B cell (primary cell): ENCODE results near the gene SH2D4B. TPM values are rescaled to one million over a fixed set of nuclear protein-coding genes. Genes with fewer than 3 reads are reported as not detected.

Source experiments
- ATAC-seq: fragments of 200-7000 bp; cut with Tn5 transposase; one replicate; pipeline ENCODE4 v1.10.0; 2021; ENCODE audit warnings: low read depth, mild to moderate bottlenecking, moderate number of reproducible peaks, moderate library complexity
- CTCF ChIA-PET: fragments of 350-600 bp; sonication (Branson Sonifier 250); formaldehyde crosslinking; loops from one replicate; lab custom pipeline; 2021; ENCODE audit warnings: antibody characterized with exemption, inconsistent platforms; lab: Charles Lee
- POLR2A ChIA-PET: fragments of 350-600 bp; sonication (Branson Sonifier 250); formaldehyde crosslinking; loops from one replicate; lab custom pipeline; 2021; ENCODE audit warnings: antibody characterized with exemption; lab: Charles Lee
- DNase-seq: peaks from one replicate; pipeline ENCODE4 v3.0.0; 2013
- H2AFZ ChIP-seq: 2 replicates; pipeline ENCODE4 v1.6.1; 2012; ENCODE audit warnings: mild to moderate bottlenecking, low read depth, low read length; ENCODE audit not compliant: insufficient read depth, poor library complexity, severe bottlenecking
- H3K27ac ChIP-seq, 2 donors: 1 replicate in 1 of 2; 2 replicates in 1 of 2; pipeline ENCODE4 v1.5.1; 2012 to 2013; ENCODE audit warnings: low read length in 2 of 2, mild to moderate bottlenecking in 2 of 2, moderate library complexity in 1 of 2
- H3K27me3 ChIP-seq, 4 experiments: fragments of 200-600 bp in 1 of 4; sonication (generic) in 1 of 4; replicated peaks in 1 of 4; 1 replicate in 2 of 4; 2 replicates in 2 of 4; pipeline versions ENCODE4 v1.6.1 to v1.7.0; 2013 to 2016; ENCODE audit warnings: low read length in 3 of 4, mild to moderate bottlenecking in 2 of 4, mixed read lengths in 1 of 4, moderate library complexity in 1 of 4; ENCODE audit not compliant: insufficient read depth in 4 of 4, control insufficient read depth in 3 of 4; ENCODE audit errors: control extremely low read depth in 1 of 4
- H3K36me3 ChIP-seq, 2 experiments: replicated peaks in 1 of 2; 1 replicate in 1 of 2; 2 replicates in 1 of 2; pipeline versions ENCODE4 v1.6.1 to v1.7.1; 2013; ENCODE audit warnings: low read length in 1 of 2; ENCODE audit not compliant: insufficient read depth in 2 of 2, control insufficient read depth in 1 of 2; ENCODE audit errors: control extremely low read depth in 1 of 2, extremely low read depth in 1 of 2
- H3K4me1 ChIP-seq, 2 donors: fragments of 200-600 bp in 1 of 2; sonication (generic) in 1 of 2; 1 replicate in 1 of 2; 2 replicates in 1 of 2; pipeline versions ENCODE4 v1.5.1 to v1.6.1; 2013 to 2017; ENCODE audit warnings: low read length in 2 of 2; ENCODE audit not compliant: control insufficient read depth in 2 of 2, insufficient read depth in 2 of 2
- H3K4me2 ChIP-seq: replicated peaks from 2 replicates; pipeline ENCODE3; 2012; ENCODE audit warnings: mild to moderate bottlenecking, low read depth, low read length; ENCODE audit not compliant: poor library complexity, severe bottlenecking
- H3K4me3 ChIP-seq, 5 experiments: fragments of 200-600 bp in 1 of 5; sonication (generic) in 1 of 5; 1 replicate in 3 of 5; 2 replicates in 2 of 5; pipeline versions ENCODE4 v1.5.1 to v1.7.0; 2011 to 2016; ENCODE audit warnings: low read length in 4 of 5, mild to moderate bottlenecking in 4 of 5, low read depth in 2 of 5, control low read depth in 1 of 5, moderate library complexity in 1 of 5; ENCODE audit not compliant: insufficient read depth in 1 of 5; ENCODE audit errors: control extremely low read depth in 1 of 5, extremely low read depth in 1 of 5
- H3K79me2 ChIP-seq: fragments of 200-600 bp; sonication (generic); one replicate; pipeline ENCODE4 v1.6.0; 2016; ENCODE audit warnings: low read length; ENCODE audit not compliant: control insufficient read depth, insufficient read depth
- H3K9ac ChIP-seq: fragments of 200-600 bp; sonication (generic); 2 replicates; pipeline ENCODE4 v1.6.1; 2017; ENCODE audit warnings: mild to moderate bottlenecking, low read length, moderate library complexity
- H3K9me3 ChIP-seq, 3 donors: one replicate each; pipeline versions ENCODE4 v1.6.1 to v1.7.1; 2013; ENCODE audit warnings: low read length in 2 of 3; ENCODE audit not compliant: control insufficient read depth in 2 of 3, insufficient read depth in 1 of 3; ENCODE audit errors: control extremely low read depth in 1 of 3
- H4K20me1 ChIP-seq: 2 replicates; pipeline ENCODE4 v1.6.0; 2012; ENCODE audit warnings: mild to moderate bottlenecking, low read length; ENCODE audit not compliant: insufficient read depth, control insufficient read depth, poor library complexity, severe bottlenecking
- H3K27ac Mint-ChIP-seq: one replicate; pipeline ENCODE4 v1.8.0; 2021; ENCODE audit warnings: mixed read lengths
- H3K27me3 Mint-ChIP-seq: one replicate; pipeline ENCODE4 v1.8.0; 2021; ENCODE audit warnings: mixed read lengths
- H3K4me1 Mint-ChIP-seq: one replicate; pipeline ENCODE4 v1.8.0; 2021; ENCODE audit warnings: mixed read lengths
- H3K4me3 Mint-ChIP-seq: one replicate; pipeline ENCODE4 v1.8.0; 2021; ENCODE audit warnings: mixed read lengths
- H3K9me3 Mint-ChIP-seq: one replicate; pipeline ENCODE4 v1.8.0; 2022; ENCODE audit warnings: mixed read lengths; ENCODE audit not compliant: insufficient read depth
- CTCF ChIP-seq: fragments of 200-600 bp; IDR thresholded peaks from one replicate; pipeline ENCODE4 v1.8.0; 2022; ENCODE audit warnings: antibody characterized with exemption, mild to moderate bottlenecking
- EZH2 ChIP-seq: IDR thresholded peaks from 2 replicates; pipeline ENCODE4 v1.6.1; 2012; ENCODE audit warnings: borderline replicate concordance, low read depth, mild to moderate bottlenecking, moderate library complexity, low read length; ENCODE audit not compliant: insufficient read depth, poor library complexity, severe bottlenecking
- WGBS: methylation state at CpG from one replicate; pipeline ENCODE4 v1.1.5; 2013; ENCODE audit warnings: missing lambda C conversion rate; ENCODE audit not compliant: insufficient coverage; 5-methylcytosine and 5-hydroxymethylcytosine counted together
- intact Hi-C: fragments of 100-400 bp; cut with micrococcal nuclease; formaldehyde crosslinking; loops from one replicate; pipeline ENCODE4 v1.10.0; 2022
- polyA plus RNA-seq: library from polyadenylated mRNA; depleted of rRNA; stranded (reverse); fragments of >200 nt; gene quantifications from 2 replicates; pipeline ENCODE4 v1.2.3, GENCODE V29; 2012
- total RNA-seq, 2 donors: library from RNA; stranded (reverse); fragments of 120-200 nt in 1 of 2; gene quantifications; 1 replicate in 1 of 2; 2 replicates in 1 of 2; pipeline versions ENCODE4 v1.2.3 to v1.2.4, GENCODE V29; 2013 to 2022

Gene SH2D4B
- total and polyA plus RNA-seq, 2 donors (not counting 1 experiment from before 2014, with no cell fraction given), result 0.09 to 0.22 TPM

DNA sequence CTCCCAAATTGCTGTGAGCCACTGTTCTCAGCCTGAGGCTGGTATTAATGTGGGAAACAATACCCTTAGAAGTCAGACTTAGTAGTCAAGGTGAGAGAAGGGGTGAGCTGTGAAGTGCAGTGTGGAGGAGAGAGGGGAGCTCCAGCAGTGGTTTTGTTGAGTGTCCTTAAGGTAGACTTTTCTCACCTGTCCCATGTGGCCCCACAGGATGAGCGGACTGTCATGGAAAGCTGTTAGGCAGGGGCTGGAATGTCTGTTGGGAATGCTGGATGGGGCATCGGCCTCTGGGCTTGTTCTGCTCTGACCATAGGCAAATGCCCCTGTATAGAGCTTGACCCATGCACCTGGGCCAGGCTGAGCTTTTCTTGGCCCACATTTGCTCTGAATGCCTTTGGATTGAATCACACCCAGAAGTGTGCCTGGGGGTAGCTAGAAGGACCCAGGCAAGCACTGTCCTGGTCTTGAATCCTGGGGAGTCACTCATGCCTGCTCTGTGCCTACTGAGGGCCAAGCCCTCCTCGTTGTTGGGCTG, 36.3 kb upstream of the SH2D4B start:
- H3K9me3 ChIP-seq, result peaks cover 0 to 2% (median 0%) of the 10 kb centered on the region in 3 donors
- H3K36me3 ChIP-seq, result peaks cover 0 to 3% of the 10 kb centered on the region in 2 experiments
- peak overlapping the region; percentile 81 for H3K27ac Mint-ChIP-seq
- TF ChIP-seq CTCF, result no peak
- no peak for TF ChIP-seq EZH2
- H3K4me1 Mint-ChIP-seq, result peaks cover 81% of the 10 kb centered on the region
- WGBS, result 95% methylated on average over 3 of the region's 3 CpGs
- no peak overlapping the region for H2AFZ ChIP-seq
- peaks cover 67 to 88% of the 10 kb centered on the region in 2 donors for H3K4me1 ChIP-seq
- peaks cover 71% of the 10 kb centered on the region for H3K79me2 ChIP-seq
- no peaks in the 10 kb centered on the region for H3K27me3 ChIP-seq
- peak overlapping the region; percentile 17 for H3K4me3 Mint-ChIP-seq
- ATAC-seq (no peak), DNase-seq (no peak)
- H3K9me3 Mint-ChIP-seq, result peaks cover 5% of the 10 kb centered on the region
- H4K20me1 ChIP-seq, result peaks cover 23% of the 10 kb centered on the region
- CTCF ChIA-PET, result interaction anchor here (0.6 to 17.9 kb wide), 12 partner anchors 11 to 120 kb away, joined by 3 to 500 read pairs (median 6); partner anchors contain the start of gene PRXL2A
- intact Hi-C loops, result no loop called here
- H3K27ac ChIP-seq, result no peak overlapping the region
- H3K4me2 ChIP-seq, result no peak overlapping the region
- no peak overlapping the region for H3K9ac ChIP-seq
- no peak overlapping the region for H3K4me3 ChIP-seq
- H3K27me3 Mint-ChIP-seq, result no peaks in the 10 kb centered on the region
- POLR2A ChIA-PET, result interaction anchor here (0.7 kb wide), 1 partner anchor 86 kb away, joined by 5 read pairs; no protein-coding TSS in a partner anchor

- H3K4me3 ChIP-seq, result no peak overlapping the region
- POLR2A ChIA-PET, result interaction anchor here (0.7 to 1.0 kb wide), 2 partner anchors 46 to 72 kb away, joined by 3 to 4 read pairs; no protein-coding TSS in a partner anchor
- ATAC-seq (no peak), DNase-seq (no peak)
- peak overlapping the region; percentile 17 for H3K4me3 Mint-ChIP-seq
- H3K27ac ChIP-seq, result no peak overlapping the region
- H3K9ac ChIP-seq, result no peak overlapping the region
- no peaks in the 10 kb centered on the region for H3K9me3 ChIP-seq
- peak overlapping the region; percentile 81 for H3K27ac Mint-ChIP-seq
- intact Hi-C loops, result no loop called here
- peaks cover 72% of the 10 kb centered on the region for H3K79me2 ChIP-seq
- H3K27me3 Mint-ChIP-seq, result no peaks in the 10 kb centered on the region
- no peaks in the 10 kb centered on the region for H3K9me3 Mint-ChIP-seq
- H3K4me1 ChIP-seq, result peaks cover 67 to 88% of the 10 kb centered on the region in 2 donors
- H3K27me3 ChIP-seq, result no peaks in the 10 kb centered on the region
- no peak overlapping the region for H3K4me2 ChIP-seq
- TF ChIP-seq CTCF (no peak), EZH2 (no peak)
- H3K36me3 ChIP-seq, result peaks cover 0 to 9% of the 10 kb centered on the region in 2 experiments
- H2AFZ ChIP-seq, result no peak overlapping the region
- peaks cover 79% of the 10 kb centered on the region for H3K4me1 Mint-ChIP-seq
- peaks cover 29% of the 10 kb centered on the region for H4K20me1 ChIP-seq
- WGBS, result 89% methylated on average over 13 of the region's 13 CpGs
- CTCF ChIA-PET, result interaction anchor here (0.6 to 17.9 kb wide), 10 partner anchors 12 to 121 kb away, joined by 3 to 500 read pairs (median 9); partner anchors contain the start of gene PRXL2A
Measured at GRCh38 chr10:80501913-80502521, 35.7 kb upstream of the SH2D4B start.
